Neutrophil (primary cell): ENCODE measurements around the gene ANGPTL3.

ENCODE experiments used
- H3K27ac ChIP-seq: fragments of 200-600 bp; sonication (generic); 2 replicates; pipeline ENCODE4 v1.5.1; 2016; ENCODE audit warnings: mild to moderate bottlenecking, moderate library complexity
- H3K27me3 ChIP-seq: fragments of 200-600 bp; sonication (generic); 2 replicates; pipeline ENCODE4 v1.6.0; 2016; ENCODE audit warnings: mild to moderate bottlenecking
- H3K36me3 ChIP-seq: fragments of 200-600 bp; sonication (generic); 2 replicates; pipeline ENCODE4 v1.5.1; 2017
- H3K4me1 ChIP-seq, 2 experiments: fragments of 200-600 bp in 1 of 2; sonication (generic) in 1 of 2; 1 replicate in 1 of 2; 2 replicates in 1 of 2; pipeline versions ENCODE4 v1.5.1 to v1.6.1; 2013 to 2016; ENCODE audit warnings: low read depth in 1 of 2, low read length in 1 of 2, mild to moderate bottlenecking in 1 of 2, moderate library complexity in 1 of 2; ENCODE audit not compliant: control insufficient read depth in 1 of 2, insufficient read depth in 1 of 2
- H3K4me3 ChIP-seq, 2 experiments: fragments of 200-600 bp in 1 of 2; sonication (generic) in 1 of 2; 1 replicate in 1 of 2; 2 replicates in 1 of 2; pipeline ENCODE4 v1.5.1; 2013 to 2016; ENCODE audit warnings: low read depth in 1 of 2, low read length in 1 of 2, mild to moderate bottlenecking in 1 of 2, moderate library complexity in 1 of 2
- H3K9me3 ChIP-seq: fragments of 200-600 bp; sonication (generic); 2 replicates; pipeline ENCODE4 v1.5.1; 2016
- TF ChIP-seq, protein P1 (sequence below): fragments of 200-600 bp; sonication (generic); IDR thresholded peaks from 2 replicates; pipeline ENCODE4 v1.5.1; 2016; ENCODE audit warnings: antibody characterized with exemption

The ANGPTL3 gene

DNA sequence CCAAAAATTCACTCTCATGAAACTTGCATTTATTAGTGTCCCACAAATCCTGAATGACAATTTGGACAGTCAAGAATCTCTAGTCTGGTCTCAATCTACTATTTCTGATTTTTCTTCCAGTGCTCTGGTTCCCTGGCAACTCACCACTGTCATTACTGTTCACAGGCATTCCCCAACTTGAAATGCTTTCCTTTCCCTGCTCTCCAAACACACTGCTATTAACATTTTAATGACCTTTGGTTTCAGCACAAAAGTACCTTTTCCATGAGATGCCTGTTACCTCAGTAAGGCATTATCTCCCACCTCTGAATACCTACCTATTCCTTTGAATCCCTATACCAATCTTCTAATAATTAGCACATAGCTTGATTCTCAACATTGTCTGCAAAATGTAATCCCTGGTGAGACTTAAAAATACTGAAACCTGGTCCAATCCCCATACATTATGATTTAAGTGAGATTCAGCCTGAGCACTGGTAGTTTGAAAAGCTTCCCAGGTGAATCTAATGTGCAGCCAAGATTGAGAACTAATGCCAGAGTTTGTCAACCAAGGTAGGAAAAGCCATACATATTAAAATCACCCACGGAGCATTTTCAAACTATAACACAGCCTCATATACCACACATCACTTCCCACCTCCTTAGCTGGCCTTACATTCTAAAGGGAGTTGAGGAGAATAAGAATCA lies 11.7 kb upstream of the ANGPTL3 start:
- H3K27me3 ChIP-seq = no peaks in the 10 kb centered on the region
- H3K9me3 ChIP-seq = no peaks in the 10 kb centered on the region
- H3K4me1 ChIP-seq = no peaks in the 10 kb centered on the region
- TF ChIP-seq, protein P1, sequence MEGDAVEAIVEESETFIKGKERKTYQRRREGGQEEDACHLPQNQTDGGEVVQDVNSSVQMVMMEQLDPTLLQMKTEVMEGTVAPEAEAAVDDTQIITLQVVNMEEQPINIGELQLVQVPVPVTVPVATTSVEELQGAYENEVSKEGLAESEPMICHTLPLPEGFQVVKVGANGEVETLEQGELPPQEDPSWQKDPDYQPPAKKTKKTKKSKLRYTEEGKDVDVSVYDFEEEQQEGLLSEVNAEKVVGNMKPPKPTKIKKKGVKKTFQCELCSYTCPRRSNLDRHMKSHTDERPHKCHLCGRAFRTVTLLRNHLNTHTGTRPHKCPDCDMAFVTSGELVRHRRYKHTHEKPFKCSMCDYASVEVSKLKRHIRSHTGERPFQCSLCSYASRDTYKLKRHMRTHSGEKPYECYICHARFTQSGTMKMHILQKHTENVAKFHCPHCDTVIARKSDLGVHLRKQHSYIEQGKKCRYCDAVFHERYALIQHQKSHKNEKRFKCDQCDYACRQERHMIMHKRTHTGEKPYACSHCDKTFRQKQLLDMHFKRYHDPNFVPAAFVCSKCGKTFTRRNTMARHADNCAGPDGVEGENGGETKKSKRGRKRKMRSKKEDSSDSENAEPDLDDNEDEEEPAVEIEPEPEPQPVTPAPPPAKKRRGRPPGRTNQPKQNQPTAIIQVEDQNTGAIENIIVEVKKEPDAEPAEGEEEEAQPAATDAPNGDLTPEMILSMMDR = no peak
- no peak overlapping the region for H3K4me3 ChIP-seq
- no peaks in the 10 kb centered on the region for H3K36me3 ChIP-seq
- H3K27ac ChIP-seq = no peak overlapping the region

DNA sequence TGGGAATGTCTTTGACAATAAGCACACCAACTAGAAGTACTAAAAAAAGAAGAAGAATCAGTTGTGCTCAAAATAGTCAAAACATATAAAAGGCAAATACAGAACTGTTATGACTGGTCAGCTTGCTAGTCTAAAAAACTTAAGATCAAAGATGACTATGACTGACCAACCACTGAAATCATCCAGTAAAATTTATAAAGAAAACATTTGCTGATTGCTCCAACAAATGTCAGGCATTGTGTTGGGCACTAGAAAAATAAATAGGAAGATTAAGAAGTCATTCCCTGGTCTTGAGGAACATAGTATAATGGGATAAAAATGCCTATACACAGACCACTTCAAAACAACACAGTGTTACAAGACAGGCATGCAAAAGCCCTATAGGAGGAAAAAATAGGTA lies 9.3 kb upstream of the ANGPTL3 start:
- Histone ChIP-seq H3K9me3 (no peaks in the 10 kb centered on the region), H3K4me3 (no peak overlapping the region), H3K27ac (no peak overlapping the region), H3K4me1 (no peaks in the 10 kb centered on the region), H3K27me3 (no peaks in the 10 kb centered on the region), H3K36me3 (no peaks in the 10 kb centered on the region)
- TF ChIP-seq, protein P1 = no peak

DNA sequence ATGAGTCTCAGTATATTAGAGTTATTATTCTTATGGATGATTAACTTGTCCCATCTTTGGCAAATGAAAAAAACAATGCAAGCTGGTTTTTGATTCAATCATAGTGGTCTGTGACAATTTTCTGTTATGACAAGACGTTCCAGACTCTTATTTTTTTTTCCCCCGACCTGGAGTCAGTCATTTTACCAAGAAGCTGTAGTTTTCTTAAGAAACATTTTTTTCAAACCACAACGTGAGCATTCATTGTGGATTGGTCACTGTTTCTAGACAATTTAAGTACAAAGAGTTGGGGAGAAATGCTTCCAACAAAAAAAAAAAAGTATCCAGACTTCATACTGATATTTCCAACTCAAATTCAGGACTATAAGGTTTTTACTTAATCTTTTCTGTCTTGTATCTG lies 8.0 kb upstream of the ANGPTL3 start:
- no peak overlapping the region for H3K27ac ChIP-seq
- no peaks in the 10 kb centered on the region for H3K36me3 ChIP-seq
- no peaks in the 10 kb centered on the region for H3K4me1 ChIP-seq
- TF ChIP-seq, protein P1 = no peak
- no peak overlapping the region for H3K4me3 ChIP-seq
- H3K27me3 ChIP-seq = no peaks in the 10 kb centered on the region
- no peaks in the 10 kb centered on the region for H3K9me3 ChIP-seq

DNA sequence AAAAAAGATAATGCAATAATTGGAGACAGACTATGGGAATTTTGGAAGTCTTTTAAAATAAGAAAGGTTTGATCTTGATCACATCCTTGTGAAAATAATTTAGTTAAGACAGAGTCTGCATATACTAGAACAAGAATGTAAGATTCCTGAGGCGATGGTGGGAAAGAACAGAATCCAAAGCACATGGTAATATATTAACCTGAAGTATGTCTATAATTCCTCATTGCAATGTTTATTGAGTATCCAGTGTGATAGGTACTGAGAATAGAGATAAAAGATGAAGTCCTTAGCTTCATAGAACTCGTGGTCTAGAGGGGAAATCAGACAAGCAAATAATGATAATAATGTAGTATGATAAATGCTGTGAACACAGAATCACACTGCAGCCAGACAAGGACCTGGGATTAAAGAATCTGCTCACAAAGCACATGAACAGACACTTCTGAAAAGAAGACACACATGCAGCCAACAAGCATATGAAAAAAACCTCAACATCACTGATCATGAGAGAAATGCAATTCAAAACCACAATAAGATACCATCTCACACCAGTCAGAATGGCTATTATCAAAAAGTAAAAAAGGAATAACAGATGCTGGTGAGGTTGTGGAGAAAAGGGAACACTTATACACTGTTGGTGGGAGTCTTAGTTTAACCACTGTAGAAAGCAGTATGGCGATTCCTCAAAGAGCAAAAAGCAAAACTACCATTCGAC lies 6.9 kb upstream of the ANGPTL3 start:
- H3K4me3 ChIP-seq = no peak overlapping the region
- no peaks in the 10 kb centered on the region for H3K36me3 ChIP-seq
- H3K27me3 ChIP-seq = no peaks in the 10 kb centered on the region
- H3K27ac ChIP-seq = no peak overlapping the region
- TF ChIP-seq, protein P1 = no peak
- H3K4me1 ChIP-seq = no peaks in the 10 kb centered on the region
- H3K9me3 ChIP-seq = no peaks in the 10 kb centered on the region

DNA sequence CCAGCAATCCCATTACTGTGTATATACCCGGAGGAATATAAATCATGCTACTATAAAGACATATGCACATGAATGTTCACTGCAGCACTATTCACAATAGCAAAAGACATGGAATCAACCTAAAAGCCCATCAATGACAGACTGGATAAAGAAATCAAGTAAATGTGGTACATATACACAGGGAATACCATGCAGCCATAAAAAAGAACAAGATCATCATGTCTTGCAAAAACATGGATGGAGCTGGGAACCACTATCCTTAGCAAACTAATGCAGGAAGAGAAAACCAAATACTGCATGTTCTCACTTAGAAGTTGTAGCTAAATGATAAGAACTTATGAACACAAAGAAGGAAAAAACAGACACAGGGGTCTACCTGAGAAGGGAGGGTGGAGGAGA lies 6.4 kb upstream of the ANGPTL3 start:
- no peaks in the 10 kb centered on the region for H3K27me3 ChIP-seq
- no peaks in the 10 kb centered on the region for H3K9me3 ChIP-seq
- H3K36me3 ChIP-seq = no peaks in the 10 kb centered on the region
- no peak overlapping the region for H3K27ac ChIP-seq
- TF ChIP-seq, protein P1 = no peak
- H3K4me1 ChIP-seq = no peaks in the 10 kb centered on the region
- H3K4me3 ChIP-seq = no peak overlapping the region
